Neural cell (in vitro differentiated cells): ENCODE results near the gene LMAN2L. TPM values are rescaled to one million over a fixed set of nuclear protein-coding genes. Genes with fewer than 3 reads are reported as not detected.

Experiments used
- H2AFZ ChIP-seq: fragments of 200-600, 300-800 bp; sonication (generic), shearing (Covaris generic); 2 replicates; pipeline ENCODE4 v1.6.0; 2014; ENCODE audit warnings: low read depth, mild to moderate bottlenecking, antibody characterized with exemption, low read length, moderate library complexity
- H3F3A ChIP-seq: fragments of 200-600 bp; shearing (Covaris generic); 2 replicates; pipeline ENCODE4 v1.6.1; 2016; ENCODE audit warnings: mild to moderate bottlenecking, moderate library complexity, mixed read lengths, antibody characterized with exemption, low read length; ENCODE audit not compliant: insufficient read depth, poor library complexity, severe bottlenecking
- H3K27ac ChIP-seq: fragments of 200-600, 300-800 bp; sonication (generic), shearing (Covaris generic); 2 replicates; pipeline ENCODE4 v1.5.1; 2014; ENCODE audit warnings: mild to moderate bottlenecking, low read length, moderate library complexity
- H3K27me3 ChIP-seq: fragments of 300-800, 200-600 bp; sonication (generic), shearing (Covaris generic); 2 replicates; pipeline ENCODE4 v1.6.0; 2014; ENCODE audit warnings: mild to moderate bottlenecking, low read depth, low read length, moderate library complexity; ENCODE audit not compliant: insufficient read depth
- H3K36me3 ChIP-seq: fragments of 300-800, 200-600 bp; sonication (generic), shearing (Covaris generic); 2 replicates; pipeline ENCODE4 v1.5.1; 2014; ENCODE audit warnings: mild to moderate bottlenecking, antibody characterized with exemption, low read length, moderate library complexity; ENCODE audit not compliant: insufficient read depth
- H3K4me2 ChIP-seq: fragments of 300-800, 200-600 bp; sonication (generic), shearing (Covaris generic); 2 replicates; pipeline ENCODE4 v1.6.0; 2014; ENCODE audit warnings: mild to moderate bottlenecking, low read length
- H3K4me3 ChIP-seq: fragments of 300-800, 200-600 bp; sonication (generic), shearing (Covaris generic); 2 replicates; pipeline ENCODE4 v1.5.1; 2014; ENCODE audit warnings: mild to moderate bottlenecking, low read length, moderate library complexity
- H3K79me2 ChIP-seq: fragments of 200-600 bp; shearing (Covaris generic); replicated peaks from 2 replicates; pipeline ENCODE4 v1.6.0; 2014; ENCODE audit warnings: mild to moderate bottlenecking, low read length, moderate library complexity; ENCODE audit not compliant: insufficient read depth
- H3K9ac ChIP-seq: fragments of 300-800, 200-600 bp; sonication (generic), shearing (Covaris generic); 2 replicates; pipeline ENCODE4 v1.6.1; 2016; ENCODE audit warnings: mild to moderate bottlenecking, low read length, mixed read lengths
- H3K9me2 ChIP-seq: fragments of 200-600 bp; shearing (Covaris generic); 2 replicates; pipeline ENCODE4 v1.6.1; 2016; ENCODE audit warnings: mild to moderate bottlenecking, low read length, mixed read lengths; ENCODE audit not compliant: insufficient read depth
- H3K9me3 ChIP-seq: fragments of 200-600, 300-800 bp; sonication (generic), shearing (Covaris generic); 2 replicates; pipeline ENCODE4 v1.6.1; 2016; ENCODE audit warnings: mild to moderate bottlenecking, mixed run types, low read length, moderate library complexity, mixed read lengths
- H4K20me1 ChIP-seq: fragments of 200-600 bp; shearing (Covaris generic); 2 replicates; pipeline ENCODE4 v1.6.1; 2016; ENCODE audit warnings: mild to moderate bottlenecking, mixed run types; ENCODE audit not compliant: insufficient read depth
- CTCF ChIP-seq: fragments of 450-650 bp; IDR thresholded peaks from 2 replicates; pipeline ENCODE4 v1.5.1; 2014; ENCODE audit warnings: antibody characterized with exemption, mild to moderate bottlenecking, moderate library complexity; ENCODE audit not compliant: poor library complexity, severe bottlenecking
- EP300 ChIP-seq: fragments of 450-650 bp; conservative IDR thresholded peaks from 2 replicates; pipeline ENCODE4 v1.6.1; 2014; ENCODE audit warnings: antibody characterized with exemption, mild to moderate bottlenecking, moderate library complexity; ENCODE audit not compliant: poor library complexity, severe bottlenecking
- EZH2 ChIP-seq: fragments of 200-600, 300-800 bp; shearing (Covaris generic), sonication (generic); IDR thresholded peaks from 2 replicates; pipeline ENCODE4 v1.6.1; 2014; ENCODE audit warnings: antibody characterized with exemption, low read length, borderline replicate concordance, mild to moderate bottlenecking; ENCODE audit not compliant: insufficient read depth, poor library complexity, severe bottlenecking
- MXI1 ChIP-seq: fragments of 450-650 bp; conservative IDR thresholded peaks from 2 replicates; pipeline ENCODE4 v1.6.1; 2014; ENCODE audit warnings: antibody characterized with exemption, mild to moderate bottlenecking; ENCODE audit not compliant: poor library complexity, severe bottlenecking
- POLR2AphosphoS5 ChIP-seq: IDR thresholded peaks from 2 replicates; pipeline ENCODE4 v1.6.1; 2012
- RAD21 ChIP-seq: fragments of 450-650 bp; conservative IDR thresholded peaks from 2 replicates; pipeline ENCODE4 v1.6.1; 2014; ENCODE audit warnings: antibody characterized with exemption, mild to moderate bottlenecking, moderate library complexity
- REST ChIP-seq: IDR thresholded peaks from 2 replicates; pipeline ENCODE4 v1.6.1; 2012; ENCODE audit warnings: borderline replicate concordance
- SMC3 ChIP-seq: fragments of 450-650 bp; conservative IDR thresholded peaks from 2 replicates; pipeline ENCODE4 v1.6.1; 2014; ENCODE audit warnings: antibody characterized with exemption, mild to moderate bottlenecking, moderate library complexity; ENCODE audit not compliant: poor library complexity
- TAF1 ChIP-seq: IDR thresholded peaks from 2 replicates; pipeline ENCODE4 v1.6.1; 2012; ENCODE audit warnings: low read depth
- polyA plus RNA-seq: library from polyadenylated mRNA; depleted of rRNA; stranded (reverse); fragments of >200 nt; gene quantifications from 2 replicates; pipeline ENCODE4 v1.2.3, GENCODE V29; 2014

LMAN2L gene
- polyA plus RNA-seq, 1 donor from 2014 or later, result 41.3 TPM

- H3K4me2 ChIP-seq, result no peak overlapping the region
- no peak overlapping the region for H3K9ac ChIP-seq
- no peaks in the 10 kb centered on the region for H3K27me3 ChIP-seq
- H2AFZ ChIP-seq, result no peak overlapping the region
- no peaks in the 10 kb centered on the region for H3K36me3 ChIP-seq
- H3K9me3 ChIP-seq, result no peaks in the 10 kb centered on the region
- TF ChIP-seq SMC3 (no peak), CTCF (no peak), REST (no peak), RAD21 (no peak), TAF1 (no peak), EZH2 (no peak), EP300 (no peak), POLR2AphosphoS5 (no peak), MXI1 (no peak)
- H3K4me3 ChIP-seq, result no peak overlapping the region
- H4K20me1 ChIP-seq, result no peaks in the 10 kb centered on the region
- H3K79me2 ChIP-seq, result no peaks in the 10 kb centered on the region
- no peaks in the 10 kb centered on the region for H3F3A ChIP-seq
- no peaks in the 10 kb centered on the region for H3K9me2 ChIP-seq
- no peak overlapping the region for H3K27ac ChIP-seq
These were observed 49.4 kb downstream of the LMAN2L start for GRCh38 chr2:96690306-96691021.

- Histone ChIP-seq H3K36me3 (no peaks in the 10 kb centered on the region), H3K4me3 (no peak overlapping the region), H3K27me3 (no peaks in the 10 kb centered on the region), H3K9ac (no peak overlapping the region), H4K20me1 (no peaks in the 10 kb centered on the region), H3K9me3 (no peaks in the 10 kb centered on the region), H3K4me2 (no peak overlapping the region), H3K27ac (no peak overlapping the region), H2AFZ (no peak overlapping the region), H3K79me2 (no peaks in the 10 kb centered on the region), H3K9me2 (no peaks in the 10 kb centered on the region), H3F3A (no peaks in the 10 kb centered on the region)
- no peak for TF ChIP-seq EP300
- no peak for TF ChIP-seq CTCF
These were observed 50.4 kb downstream of the LMAN2L start for GRCh38 chr2:96689431-96689991.
